ENCODE data around the gene DPP6. TPM values are rescaled to one million over a fixed set of nuclear protein-coding genes. Genes with fewer than 3 reads are reported as not detected.

Gene DPP6
- total and polyA plus RNA-seq, 2 of the 8 experiments (the other 6 are each of a cell fraction or from before 2014, with no cell fraction given): 4.7 to 6.8 TPM

GRCh38 chr7:154188330-154188729 lies 136.1 kb downstream of the DPP6 start:
- Histone ChIP-seq H4K20me1 (replicated peaks in 1 of 2; ENCODE audit: control insufficient read depth in 1 of 2, insufficient read depth in 2 of 2, low read length in 2 of 2) (no peaks in the 10 kb centered on the region), H3K18ac (ENCODE audit: extremely low read depth, low read length) (no peak overlapping the region), H4K5ac (ENCODE audit: insufficient read length, low read depth, low read length) (no peak overlapping the region), H3K27me3 (replicated peaks in 1 of 4; ENCODE audit: control insufficient read depth in 3 of 4, extremely low read depth in 1 of 4, insufficient read depth in 3 of 4, low read length in 3 of 4) (no peaks in the 10 kb centered on the region), H3K79me1 (ENCODE audit: low read depth, low read length) (no peaks in the 10 kb centered on the region), H3K9me3 (ENCODE audit: insufficient read depth in 2 of 2, low read depth in 1 of 2, low read length in 1 of 2) (no peaks in the 10 kb centered on the region), H2BK5ac (ENCODE audit: low read depth, low read length) (no peak overlapping the region), H3K36me3 (ENCODE audit: control insufficient read depth in 2 of 4, insufficient read depth in 4 of 4, low read length in 3 of 4) (no peaks in the 10 kb centered on the region), H3K23ac (ENCODE audit: insufficient read length) (no peak overlapping the region), H3K27ac (ENCODE audit: low read depth, low read length) (no peak overlapping the region), H3K9ac (replicated peaks in 1 of 4; ENCODE audit: extremely low read depth in 1 of 4, low read depth in 3 of 4, low read length in 3 of 4) (no peak overlapping the region), H2AK5ac (ENCODE audit: low read depth, low read length) (no peak overlapping the region), H2BK20ac (ENCODE audit: low read length) (no peak overlapping the region), H2AFZ (ENCODE audit: low read length) (no peak overlapping the region), H4K91ac (replicated peaks; ENCODE audit: insufficient read length, low read length) (no peak overlapping the region), H3K4me2 (ENCODE audit: insufficient read depth in 1 of 2, low read depth in 2 of 2, low read length in 2 of 2) (no peak overlapping the region), H3K4ac (replicated peaks; ENCODE audit: insufficient read length, low read depth, low read length) (no peak overlapping the region), H3K79me2 (ENCODE audit: control insufficient read depth in 1 of 2, insufficient read depth in 2 of 2, low read length in 2 of 2) (no peaks in the 10 kb centered on the region), H3K23me2 (ENCODE audit: low read depth, low read length) (no peaks in the 10 kb centered on the region), H4K8ac (ENCODE audit: extremely low read depth, insufficient read depth, low read length) (no peak overlapping the region), H2BK120ac (replicated peaks; ENCODE audit: low read depth, low read length) (no peak overlapping the region), H3K14ac (ENCODE audit: insufficient read length) (no peak overlapping the region), H3K4me1 (replicated peaks in 1 of 4; ENCODE audit: control insufficient read depth in 3 of 4, insufficient read depth in 4 of 4, low read length in 3 of 4) (peaks cover 6 to 23% (median 19%) of the 10 kb centered on the region in 4 experiments), H3K4me3 (ENCODE audit: extremely low read depth in 1 of 4, insufficient read depth in 2 of 4, low read depth in 3 of 4, low read length in 4 of 4) (no peak overlapping the region), H3K56ac (replicated peaks; ENCODE audit: insufficient read length, low read depth, low read length) (no peak overlapping the region), H2BK12ac (ENCODE audit: low read depth, low read length) (no peak overlapping the region), H2BK15ac (ENCODE audit: low read length) (no peak overlapping the region)
- 96% methylated on average over 2 of the region's 2 CpGs; no CpG with 5 or more reads in 1 of the 2 experiments for WGBS, 2 experiments (ENCODE audit: extremely low coverage in 1 of 2, insufficient coverage in 1 of 2, insufficient read length in 1 of 2, insufficient replicate concordance in 2 of 2, low coverage in 1 of 2, low lambda C conversion rate in 2 of 2, missing lambda C conversion rate in 1 of 2)
- ChIA-PET POLR2A (ENCODE audit: partially characterized antibody) (no interaction called here), CTCF (ENCODE audit: partially characterized antibody) (interaction anchor here (0.7 to 1.9 kb wide), 3 partner anchors 14 to 1964 kb away, joined by 3 to 7 read pairs (median 4); no protein-coding TSS in a partner anchor)
- DNase-seq (ENCODE audit: low read depth in 1 of 2, low spot score in 2 of 2) (no peak), FAIRE-seq (no peak)
- no peak for TF ChIP-seq SP4 (IDR thresholded peaks at IDR 0.05; ENCODE audit: low read length)
